Myometrial cell (primary cell): ENCODE data around the gene MINPP1. TPM values are rescaled to one million over a fixed set of nuclear protein-coding genes. Genes with fewer than 3 reads are reported as not detected.

ENCODE experiments used
- total RNA-seq: library from RNA; depleted of rRNA; stranded (reverse); fragments of >200 nt; gene quantifications from 2 replicates; pipeline ENCODE4 v1.2.3, GENCODE V29; 2015

MINPP1 gene, protein sequence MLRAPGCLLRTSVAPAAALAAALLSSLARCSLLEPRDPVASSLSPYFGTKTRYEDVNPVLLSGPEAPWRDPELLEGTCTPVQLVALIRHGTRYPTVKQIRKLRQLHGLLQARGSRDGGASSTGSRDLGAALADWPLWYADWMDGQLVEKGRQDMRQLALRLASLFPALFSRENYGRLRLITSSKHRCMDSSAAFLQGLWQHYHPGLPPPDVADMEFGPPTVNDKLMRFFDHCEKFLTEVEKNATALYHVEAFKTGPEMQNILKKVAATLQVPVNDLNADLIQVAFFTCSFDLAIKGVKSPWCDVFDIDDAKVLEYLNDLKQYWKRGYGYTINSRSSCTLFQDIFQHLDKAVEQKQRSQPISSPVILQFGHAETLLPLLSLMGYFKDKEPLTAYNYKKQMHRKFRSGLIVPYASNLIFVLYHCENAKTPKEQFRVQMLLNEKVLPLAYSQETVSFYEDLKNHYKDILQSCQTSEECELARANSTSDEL
- total RNA-seq, result 32.3 and 33.8 TPM in 2 replicates

DNA sequence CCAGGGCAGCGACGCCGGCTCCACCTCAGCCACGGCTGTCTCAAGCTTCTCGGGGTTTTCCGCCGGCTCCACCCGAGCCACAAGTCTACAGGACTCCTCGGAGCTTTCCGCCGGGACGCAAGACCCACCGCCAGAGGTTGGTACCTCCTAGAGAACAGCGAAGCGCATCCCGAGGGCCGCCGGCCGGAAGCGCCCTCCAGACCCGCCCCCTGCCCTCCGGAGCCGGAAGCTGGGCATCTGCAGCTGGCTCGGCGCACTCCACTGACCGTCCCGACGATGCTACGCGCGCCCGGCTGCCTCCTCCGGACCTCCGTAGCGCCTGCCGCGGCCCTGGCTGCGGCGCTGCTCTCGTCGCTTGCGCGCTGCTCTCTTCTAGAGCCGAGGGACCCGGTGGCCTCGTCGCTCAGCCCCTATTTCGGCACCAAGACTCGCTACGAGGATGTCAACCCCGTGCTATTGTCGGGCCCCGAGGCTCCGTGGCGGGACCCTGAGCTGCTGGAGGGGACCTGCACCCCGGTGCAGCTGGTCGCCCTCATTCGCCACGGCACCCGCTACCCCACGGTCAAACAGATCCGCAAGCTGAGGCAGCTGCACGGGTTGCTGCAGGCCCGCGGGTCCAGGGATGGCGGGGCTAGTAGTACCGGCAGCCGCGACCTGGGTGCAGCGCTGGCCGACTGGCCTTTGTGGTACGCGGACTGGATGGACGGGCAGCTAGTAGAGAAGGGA lies at the start of gene MINPP1:
TSS of gene MINPP1 (plus strand) at position 254 of the 726 bp plus-strand sequence. CDS start at position 277, 23 bp downstream.

Other genes starting within 250 kb of the MINPP1 start
- gene NUTM2D, start 147.1 kb upstream of the MINPP1 start, total RNA-seq, result 0.71 and 4.6 TPM in 2 replicates
- gene PAPSS2, start 155.0 kb downstream of the MINPP1 start, total RNA-seq, result 122 TPM in 2 replicates